BE2C (cell line): Measurements from ENCODE around the gene ATP2A2.

Experiments used
- DNase-seq: peaks from one replicate; pipeline ENCODE4 v3.0.0-alpha.2; 2020
- H3K27me3 ChIP-seq: fragments of 250-450 bp; sonication (Bioruptor Pico); 2 replicates; pipeline ENCODE4 v1.5.1; 2020; ENCODE audit warnings: mild to moderate bottlenecking
- H3K36me3 ChIP-seq: fragments of 250-450 bp; sonication (Bioruptor Pico); 2 replicates; pipeline ENCODE4 v1.5.1; 2020; ENCODE audit warnings: mild to moderate bottlenecking
- H3K4me1 ChIP-seq: fragments of 250-450 bp; sonication (Bioruptor Pico); 2 replicates; pipeline ENCODE4 v1.5.1; 2020
- H3K4me3 ChIP-seq: 2 replicates; pipeline ENCODE4 v1.5.1; 2011; ENCODE audit warnings: low read depth, low read length
- H3K9me3 ChIP-seq: fragments of 250-450 bp; sonication (Bioruptor Pico); 2 replicates; pipeline ENCODE4 v1.5.1; 2020
- TF ChIP-seq, protein P1 (sequence below): IDR thresholded peaks from 2 replicates; pipeline ENCODE4 v1.5.1; 2012; ENCODE audit warnings: mild to moderate bottlenecking, low read depth, low read length

Gene ATP2A2

DNA sequence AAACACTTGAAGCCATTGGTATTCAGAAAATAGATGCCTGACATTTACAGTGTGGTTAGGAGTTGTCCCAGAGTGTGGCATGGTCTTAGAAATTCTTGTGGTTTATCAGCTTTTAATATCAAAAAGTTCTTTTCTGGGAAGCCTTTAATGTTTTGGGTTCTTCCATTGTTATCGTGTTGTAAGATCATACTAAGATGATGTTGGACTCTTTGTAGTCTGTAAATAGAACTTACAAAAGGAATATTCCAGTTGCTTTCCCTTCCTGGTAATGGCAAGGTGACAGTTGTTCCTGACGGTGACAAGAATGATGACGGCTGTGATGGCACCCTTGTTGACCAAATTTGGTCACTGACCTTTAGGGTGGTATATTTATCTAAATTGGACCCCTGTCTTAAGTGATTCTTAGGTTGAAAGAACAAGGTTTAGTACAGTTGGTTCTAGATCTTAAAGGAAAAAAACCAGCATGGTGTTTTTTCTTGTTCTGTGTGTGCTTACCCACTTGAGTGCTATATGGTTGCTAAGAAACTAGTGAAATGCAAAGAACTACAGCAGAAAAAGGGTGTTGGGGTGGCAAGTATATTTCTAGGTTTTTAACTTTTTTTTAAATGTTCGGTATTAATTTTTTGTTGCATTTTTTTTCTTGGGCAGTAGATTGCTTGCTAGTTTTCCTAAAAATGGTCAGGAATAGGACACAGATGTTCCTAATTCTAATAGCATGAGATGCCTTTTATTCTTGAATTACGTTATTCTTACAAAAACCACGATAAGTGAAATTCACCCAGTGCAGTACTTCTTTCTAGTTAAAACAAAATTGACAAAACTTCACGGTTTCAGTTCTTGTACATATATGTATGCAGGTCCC lies 2.1 kb downstream of the ATP2A2 start:
- no peaks in the 10 kb centered on the region for H3K27me3 ChIP-seq
- DNase-seq, result no peak
- H3K4me1 ChIP-seq, result peaks cover 4% of the 10 kb centered on the region; the same call in 1 of the 2 replicates
- H3K4me3 ChIP-seq, result peak overlapping the region; percentile 98
- H3K9me3 ChIP-seq, result no peaks in the 10 kb centered on the region
- TF ChIP-seq, protein P1, sequence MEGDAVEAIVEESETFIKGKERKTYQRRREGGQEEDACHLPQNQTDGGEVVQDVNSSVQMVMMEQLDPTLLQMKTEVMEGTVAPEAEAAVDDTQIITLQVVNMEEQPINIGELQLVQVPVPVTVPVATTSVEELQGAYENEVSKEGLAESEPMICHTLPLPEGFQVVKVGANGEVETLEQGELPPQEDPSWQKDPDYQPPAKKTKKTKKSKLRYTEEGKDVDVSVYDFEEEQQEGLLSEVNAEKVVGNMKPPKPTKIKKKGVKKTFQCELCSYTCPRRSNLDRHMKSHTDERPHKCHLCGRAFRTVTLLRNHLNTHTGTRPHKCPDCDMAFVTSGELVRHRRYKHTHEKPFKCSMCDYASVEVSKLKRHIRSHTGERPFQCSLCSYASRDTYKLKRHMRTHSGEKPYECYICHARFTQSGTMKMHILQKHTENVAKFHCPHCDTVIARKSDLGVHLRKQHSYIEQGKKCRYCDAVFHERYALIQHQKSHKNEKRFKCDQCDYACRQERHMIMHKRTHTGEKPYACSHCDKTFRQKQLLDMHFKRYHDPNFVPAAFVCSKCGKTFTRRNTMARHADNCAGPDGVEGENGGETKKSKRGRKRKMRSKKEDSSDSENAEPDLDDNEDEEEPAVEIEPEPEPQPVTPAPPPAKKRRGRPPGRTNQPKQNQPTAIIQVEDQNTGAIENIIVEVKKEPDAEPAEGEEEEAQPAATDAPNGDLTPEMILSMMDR, result no peak
- H3K36me3 ChIP-seq, result peaks cover 56% of the 10 kb centered on the region

DNA sequence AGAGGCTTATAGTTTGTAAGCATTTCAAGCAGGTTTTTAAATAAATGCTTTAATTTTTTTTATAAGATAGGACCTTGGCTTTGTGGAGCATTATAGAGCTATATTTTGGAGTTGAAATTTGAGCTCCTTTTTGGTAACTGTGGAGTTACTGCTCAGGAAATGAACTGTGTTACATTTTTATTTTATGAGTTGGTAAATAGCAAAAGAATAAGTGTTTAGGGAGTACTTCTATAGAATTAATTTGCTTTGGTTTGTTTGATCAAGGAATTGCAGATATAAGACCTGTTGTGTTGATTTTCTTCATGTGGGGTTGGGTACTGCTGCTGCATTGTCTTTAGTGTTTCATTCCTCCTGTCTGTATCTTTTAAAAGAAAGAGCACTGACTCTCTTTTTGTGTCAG lies 3.5 kb downstream of the ATP2A2 start:
- Histone ChIP-seq H3K4me3 (peak overlapping the region; percentile 98), H3K36me3 (peaks cover 68% of the 10 kb centered on the region), H3K4me1 (peaks cover 4% of the 10 kb centered on the region; the same call in 1 of the 2 replicates), H3K27me3 (no peaks in the 10 kb centered on the region), H3K9me3 (no peaks in the 10 kb centered on the region)
- no peak for DNase-seq
- TF ChIP-seq, protein P1, result no peak

DNA sequence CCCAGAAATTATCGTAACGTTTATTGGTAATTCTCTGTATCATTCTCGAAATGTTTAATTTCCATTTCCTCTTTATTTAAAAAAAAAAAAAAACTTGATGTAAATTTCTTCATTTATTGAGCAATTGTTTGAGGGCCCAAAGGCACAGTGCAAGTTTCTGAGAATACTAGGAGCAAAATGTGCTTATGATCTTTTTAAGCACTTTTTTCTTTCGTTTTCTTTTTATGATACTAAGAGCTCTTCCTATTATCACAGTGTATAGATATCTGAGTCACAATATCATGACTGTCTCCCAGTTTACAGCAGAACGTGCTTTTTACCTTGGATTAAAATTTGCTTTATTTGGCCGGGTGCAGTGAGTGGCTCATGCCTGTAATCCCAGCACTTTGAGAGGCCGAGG lies 5.6 kb downstream of the ATP2A2 start:
- H3K36me3 ChIP-seq, result peaks cover 87% of the 10 kb centered on the region
- no peak for DNase-seq
- H3K4me3 ChIP-seq, result no peak overlapping the region
- no peaks in the 10 kb centered on the region for H3K9me3 ChIP-seq
- H3K4me1 ChIP-seq, result no peaks in the 10 kb centered on the region
- TF ChIP-seq, protein P1, result no peak
- no peaks in the 10 kb centered on the region for H3K27me3 ChIP-seq

DNA sequence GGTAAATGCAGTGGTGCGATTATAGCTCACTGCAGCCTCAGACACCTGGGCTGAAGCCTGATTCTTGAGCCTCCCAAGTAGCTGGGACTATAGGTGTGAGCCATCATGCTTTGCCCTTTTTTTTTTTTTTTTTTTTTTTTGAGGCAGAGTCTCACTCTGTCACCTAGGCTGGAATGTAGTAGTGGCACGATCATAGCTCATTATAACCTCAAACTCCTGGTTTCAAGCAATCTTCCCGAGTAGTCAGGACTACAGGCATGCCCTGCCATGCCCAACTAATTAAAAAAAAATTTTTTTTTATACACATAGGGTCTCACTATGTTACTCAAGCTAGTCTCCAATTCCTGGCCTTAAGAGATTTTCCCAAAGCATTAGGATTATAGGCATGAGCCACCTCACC lies 6.9 kb downstream of the ATP2A2 start:
- Histone ChIP-seq H3K4me1 (no peaks in the 10 kb centered on the region), H3K36me3 (peaks cover 95% of the 10 kb centered on the region)
- DNase-seq, result no peak

DNA sequence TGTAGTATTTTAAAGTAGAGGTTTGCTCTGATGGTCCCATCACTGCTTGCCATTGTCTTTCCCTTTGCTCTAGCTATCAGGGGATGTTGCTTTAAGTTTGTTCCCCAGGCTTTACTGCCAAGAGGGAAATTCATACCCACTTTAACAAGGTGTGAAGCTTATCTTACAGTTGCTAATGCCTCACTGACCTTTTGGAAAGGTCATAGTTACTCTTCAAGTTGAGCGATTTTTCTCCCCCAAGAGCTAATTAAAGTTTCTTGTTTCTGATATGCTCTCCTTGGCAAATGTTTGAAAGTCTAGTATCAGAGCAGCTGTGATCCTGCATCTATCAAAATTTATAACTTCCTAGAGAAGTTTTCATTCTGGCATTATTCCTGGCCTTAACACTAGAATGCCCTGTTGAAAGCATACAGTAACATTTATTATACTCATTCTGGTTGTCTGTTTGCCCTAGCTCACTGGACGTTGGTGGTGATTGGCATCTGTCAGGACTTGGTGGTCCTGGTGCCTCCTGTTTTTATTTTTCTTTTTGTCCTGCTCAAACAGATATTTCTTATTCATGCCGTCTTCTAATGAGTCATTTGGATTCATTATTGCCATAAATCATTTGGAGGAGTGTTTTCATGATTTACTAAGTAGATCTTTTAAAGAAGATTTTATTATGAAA lies 8.1 kb downstream of the ATP2A2 start:
- H3K4me3 ChIP-seq, result no peak overlapping the region
- H3K36me3 ChIP-seq, result peaks cover 92% of the 10 kb centered on the region
- DNase-seq, result no peak
- no peaks in the 10 kb centered on the region for H3K27me3 ChIP-seq
- H3K4me1 ChIP-seq, result no peaks in the 10 kb centered on the region
- TF ChIP-seq, protein P1, result no peak
- H3K9me3 ChIP-seq, result no peaks in the 10 kb centered on the region

More for the DNA sequence above, 6.9 kb downstream of the ATP2A2 start:
- TF ChIP-seq, protein P1, result no peak
- Histone ChIP-seq H3K4me3 (no peak overlapping the region), H3K9me3 (no peaks in the 10 kb centered on the region), H3K27me3 (no peaks in the 10 kb centered on the region)

DNA sequence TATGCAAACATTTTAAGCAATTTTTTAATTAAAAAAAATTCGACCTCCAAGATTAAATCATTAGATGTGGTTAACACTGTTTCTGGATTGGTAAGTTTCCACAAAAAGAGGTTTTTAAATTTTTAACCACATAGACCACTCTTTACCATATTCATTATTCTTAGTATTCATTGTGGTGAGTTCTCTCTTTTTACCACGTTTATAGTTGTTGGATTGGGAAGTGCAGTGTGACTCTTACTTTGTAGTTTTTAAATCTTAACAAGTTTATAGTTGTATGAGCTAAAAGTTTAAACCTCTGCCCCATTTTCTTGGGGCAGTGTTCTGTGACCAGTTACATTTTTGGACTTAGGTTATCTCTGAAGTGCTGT lies 8.6 kb downstream of the ATP2A2 start:
- DNase-seq, result no peak
- Histone ChIP-seq H3K27me3 (no peaks in the 10 kb centered on the region), H3K4me1 (no peaks in the 10 kb centered on the region), H3K4me3 (no peak overlapping the region), H3K9me3 (no peaks in the 10 kb centered on the region), H3K36me3 (peaks cover 94% of the 10 kb centered on the region)
- TF ChIP-seq, protein P1, result no peak
